GM18508 (cell line): ENCODE results near the gene BBLN.
"Not testable (repeated sequence)": the region's sequence is repeated elsewhere in the genome, so short reads cannot be mapped to it uniquely, and the experiment has no call there.

Source experiments
- ATAC-seq: cut with Tn5 transposase; IDR thresholded peaks from one replicate; pipeline ENCODE4 v1.9.1; 2021; ENCODE audit warnings: moderate number of reproducible peaks; ENCODE audit not compliant: insufficient read depth, unreplicated experiment

The BBLN gene

DNA sequence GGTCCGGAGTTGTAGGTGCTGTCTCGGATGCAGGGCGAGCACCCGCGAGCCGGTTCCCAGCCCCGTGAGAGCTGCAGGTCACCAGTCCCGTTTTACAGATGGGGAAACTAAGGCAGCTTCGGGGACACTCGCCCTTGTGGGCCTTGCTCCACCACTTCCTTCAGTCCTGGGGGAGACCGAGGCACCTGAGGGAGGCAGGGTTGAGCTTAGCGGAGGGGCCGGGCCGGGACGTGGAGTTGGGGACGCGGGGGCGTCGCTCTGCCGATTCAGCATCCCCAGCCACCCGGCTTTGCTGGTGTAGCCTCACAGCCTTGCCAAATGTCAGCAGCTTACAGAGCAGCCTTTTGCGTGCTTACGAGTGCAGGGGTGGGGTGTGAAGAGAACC lies 530 bp downstream of the BBLN start:
- no peak for ATAC-seq

DNA sequence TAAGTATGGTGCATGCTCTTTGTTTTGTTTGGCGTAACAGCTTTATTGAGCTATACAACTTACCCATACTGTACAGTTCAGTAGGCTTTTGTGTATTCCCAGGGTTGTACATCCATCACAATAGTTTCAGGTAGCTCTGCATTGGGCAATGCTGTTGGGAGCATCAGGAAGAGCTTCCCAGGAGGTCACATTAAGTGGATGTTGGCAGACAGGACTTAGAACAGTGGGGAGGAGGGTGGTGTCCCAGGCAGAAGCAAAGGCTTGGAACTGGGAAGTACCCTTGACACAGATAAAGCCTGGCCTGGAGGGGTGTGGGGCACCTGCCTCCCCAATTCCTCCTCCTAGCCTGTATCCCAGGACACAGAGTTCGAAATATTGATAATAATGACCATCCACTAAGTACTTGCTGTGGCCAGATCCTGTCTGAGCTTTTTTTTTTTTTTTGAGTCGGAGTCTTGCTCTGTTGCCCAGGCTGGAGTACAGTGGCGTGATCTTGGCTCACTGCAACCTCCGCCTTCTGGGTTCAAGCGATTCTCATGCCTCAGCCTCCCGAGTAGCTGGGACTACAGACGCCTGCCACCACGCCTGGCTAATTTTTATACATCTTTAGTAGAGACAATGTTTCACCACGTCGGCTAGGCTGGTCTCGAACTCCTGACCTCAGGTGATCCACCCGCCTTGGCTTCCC lies 1.3 kb downstream of the BBLN start:
- no peak for ATAC-seq

DNA sequence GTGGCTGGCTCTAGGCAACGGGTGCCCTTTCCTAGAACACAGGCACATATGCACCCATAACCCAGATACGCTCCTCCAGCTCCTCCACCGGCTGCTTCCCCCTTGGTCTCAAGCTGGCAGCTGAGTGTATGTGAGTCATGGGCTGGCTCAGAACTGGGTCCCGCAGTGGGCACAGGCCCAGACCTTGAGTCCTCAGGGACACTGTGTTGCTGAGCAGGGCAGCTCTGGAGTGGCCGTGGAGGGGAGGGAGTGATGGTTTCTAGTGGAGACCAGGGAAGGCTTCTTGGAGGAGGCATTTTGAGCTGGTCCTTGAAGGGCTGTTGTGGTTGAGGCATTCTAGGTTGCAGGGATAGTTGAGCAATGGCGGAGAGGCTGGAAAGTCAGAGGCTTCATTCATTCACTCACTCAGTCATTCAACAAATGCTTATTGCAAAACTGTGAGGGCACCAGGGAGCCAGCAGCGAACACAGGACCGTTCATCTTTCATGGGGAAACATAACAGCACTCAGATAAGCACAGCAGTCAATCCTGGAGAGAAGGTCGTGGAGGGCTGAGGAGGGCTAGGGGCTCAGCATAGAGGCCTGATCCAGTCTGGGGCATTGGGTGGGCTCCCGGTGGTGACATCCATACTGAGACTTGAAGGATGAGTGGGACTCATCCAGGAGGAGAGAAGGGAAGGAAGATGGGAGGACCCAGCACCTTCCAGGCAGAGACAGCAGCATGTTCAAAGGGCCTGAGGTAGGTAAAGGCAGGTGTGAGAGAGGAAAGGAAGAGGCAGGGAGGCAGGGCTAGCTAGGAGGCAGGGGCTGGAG lies 2.4 kb downstream of the BBLN start:
- no peak for ATAC-seq

DNA sequence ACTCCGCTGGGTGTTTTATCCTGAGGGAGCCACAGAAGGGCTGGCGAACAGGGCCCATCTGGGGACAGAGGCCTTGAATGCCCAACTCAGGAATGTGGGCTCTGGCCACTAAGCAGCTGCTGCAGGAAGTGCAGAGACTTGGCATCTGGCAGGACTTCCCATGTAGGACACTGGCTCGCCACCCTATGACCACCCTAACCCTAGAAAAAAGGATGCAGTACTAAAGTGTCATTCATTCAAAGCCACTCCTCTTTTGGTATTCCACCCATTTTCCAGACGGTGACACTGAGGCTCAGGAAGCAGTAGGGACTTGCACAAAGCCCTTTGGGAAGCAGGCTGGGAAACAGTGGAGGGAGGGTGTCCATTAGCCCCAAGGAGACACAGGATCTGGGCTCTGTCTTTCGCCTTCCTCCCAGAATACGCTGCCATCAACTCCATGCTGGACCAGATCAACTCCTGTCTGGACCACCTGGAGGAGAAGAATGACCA lies 3.0 kb downstream of the BBLN start:
- ATAC-seq, result no peak

DNA sequence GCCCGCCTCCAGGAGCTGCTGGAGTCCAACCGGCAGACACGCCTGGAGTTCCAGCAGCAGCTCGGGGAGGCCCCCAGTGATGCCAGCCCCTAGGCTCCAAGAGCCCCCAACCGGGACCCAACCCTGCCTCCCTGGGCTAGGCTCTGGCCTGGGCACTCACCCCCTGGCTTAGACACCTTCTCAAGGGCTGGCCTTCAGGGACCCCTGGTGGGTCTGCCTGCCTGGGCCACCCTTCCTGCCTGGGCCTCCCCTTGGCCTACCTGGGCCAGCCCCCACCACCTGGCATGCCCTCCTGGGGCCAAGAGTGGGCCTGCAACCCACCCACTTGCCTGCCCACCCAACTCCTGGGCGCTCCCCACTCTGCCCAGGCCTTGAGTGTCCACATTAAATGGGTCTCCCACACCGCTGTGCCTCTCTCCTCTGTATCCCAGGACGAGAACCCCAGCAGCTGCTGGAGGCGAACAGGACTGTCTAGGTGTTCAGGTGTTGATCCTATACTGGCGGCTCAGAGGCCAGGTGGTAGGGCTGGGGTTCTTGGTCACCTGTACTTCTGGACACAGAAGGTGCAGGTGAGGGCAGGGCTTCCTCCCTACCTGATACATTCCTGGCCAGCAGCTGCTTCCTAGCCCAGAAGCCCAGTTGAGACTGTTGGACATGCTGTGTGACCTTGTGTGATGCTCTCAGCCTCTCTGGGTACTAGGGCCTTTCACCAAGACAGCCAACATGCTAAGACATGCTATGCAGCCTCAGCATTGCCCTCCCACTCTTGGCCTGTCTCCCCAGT lies 3.6 kb downstream of the BBLN start:
- no peak for ATAC-seq

DNA sequence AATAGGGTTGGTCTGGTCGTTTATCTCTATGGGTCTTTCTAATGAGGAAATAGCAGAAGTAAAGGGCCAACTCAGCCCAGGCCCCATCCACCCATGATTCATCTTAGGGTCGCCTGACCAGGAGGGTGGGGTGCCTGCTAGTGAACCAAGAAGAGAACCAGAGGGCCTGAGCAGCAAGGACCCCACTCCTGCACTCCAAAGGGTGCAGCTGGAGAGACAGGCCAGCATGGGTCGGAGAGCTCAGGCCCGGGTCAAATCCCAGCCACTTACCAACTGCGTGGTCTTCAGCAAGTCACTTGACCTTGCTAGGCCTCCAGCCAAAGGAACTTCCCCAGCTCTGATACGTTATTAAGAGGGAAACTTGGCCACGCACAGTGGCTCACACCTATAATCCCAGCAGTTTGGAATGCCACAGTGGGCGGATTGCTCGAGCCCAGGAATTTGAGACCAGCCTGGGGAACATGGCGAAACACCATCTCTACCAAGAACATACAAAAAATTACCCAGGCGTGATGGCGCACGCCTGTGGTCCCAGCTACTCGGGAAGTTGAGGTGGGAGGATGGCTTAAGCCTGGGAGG lies 4.3 kb downstream of the BBLN start:
- ATAC-seq, result no peak

DNA sequence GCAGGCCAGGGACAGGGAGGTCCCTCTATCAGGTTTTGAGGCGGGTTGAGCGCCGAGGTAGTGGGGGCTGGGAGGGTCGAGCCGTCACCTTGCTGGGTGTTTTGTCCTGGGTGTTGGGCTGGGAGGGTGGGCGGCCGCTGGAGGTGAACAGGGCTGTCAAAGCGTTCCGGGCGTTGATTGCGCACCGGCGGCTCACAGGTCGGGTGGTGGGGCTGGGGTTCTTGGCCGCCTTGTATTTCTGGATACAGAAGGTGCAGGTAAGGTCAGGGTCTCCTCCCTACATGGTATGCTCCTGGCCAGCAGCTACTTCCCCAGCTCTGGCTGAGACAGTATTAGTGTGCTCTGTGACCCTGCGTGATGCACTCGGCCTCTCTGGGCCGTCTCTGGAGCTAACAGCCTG lies 6.1 kb downstream of the BBLN start:
- ATAC-seq, result no peak

DNA sequence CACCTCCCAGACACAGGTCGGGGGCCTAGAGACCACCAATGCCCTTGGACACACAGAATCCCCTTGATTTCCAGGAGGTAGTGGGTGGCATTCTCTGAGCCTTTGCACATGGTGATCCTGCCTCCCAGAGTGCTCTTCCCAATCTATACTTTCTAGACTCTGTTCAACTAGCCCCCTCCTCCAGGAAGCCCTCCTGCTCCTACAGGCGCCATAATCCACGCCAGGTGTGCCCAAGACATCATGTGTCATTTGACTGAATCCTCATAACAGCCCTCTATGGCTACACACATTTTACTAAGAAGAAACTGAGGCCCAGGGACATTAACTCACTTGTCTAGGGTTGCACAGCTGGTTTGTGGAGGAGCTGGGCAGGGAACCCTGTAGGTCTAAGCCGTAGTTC lies 7.1 kb downstream of the BBLN start:
- no peak for ATAC-seq

DNA sequence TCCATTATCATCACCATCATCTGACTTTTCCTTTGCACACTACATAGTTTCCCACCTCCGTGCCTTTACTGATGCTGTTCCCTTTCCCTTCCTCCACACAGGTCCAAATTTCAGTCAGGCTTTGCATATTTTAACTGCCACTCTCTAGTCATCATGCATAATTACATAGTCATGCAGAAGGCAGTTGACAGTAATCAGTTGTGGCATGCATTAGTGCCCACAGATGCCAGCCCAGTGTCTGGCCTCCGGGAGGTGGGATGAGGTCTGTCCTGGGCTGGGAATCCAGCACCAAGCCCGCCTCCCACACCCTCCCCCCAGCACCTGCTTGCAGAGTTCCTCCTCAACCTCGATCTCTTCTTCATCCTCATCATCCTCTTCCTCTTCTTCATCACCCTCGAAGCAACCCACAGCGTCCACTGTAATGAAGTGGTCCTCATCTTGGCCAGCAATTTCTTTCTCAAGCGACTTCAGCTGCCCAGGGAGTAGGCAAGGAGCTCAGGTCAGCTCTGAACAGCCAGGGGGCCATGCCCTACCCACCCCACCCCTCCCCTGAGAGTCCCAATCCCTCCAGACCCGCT lies 8.8 kb downstream of the BBLN start:
- ATAC-seq, result no peak

DNA sequence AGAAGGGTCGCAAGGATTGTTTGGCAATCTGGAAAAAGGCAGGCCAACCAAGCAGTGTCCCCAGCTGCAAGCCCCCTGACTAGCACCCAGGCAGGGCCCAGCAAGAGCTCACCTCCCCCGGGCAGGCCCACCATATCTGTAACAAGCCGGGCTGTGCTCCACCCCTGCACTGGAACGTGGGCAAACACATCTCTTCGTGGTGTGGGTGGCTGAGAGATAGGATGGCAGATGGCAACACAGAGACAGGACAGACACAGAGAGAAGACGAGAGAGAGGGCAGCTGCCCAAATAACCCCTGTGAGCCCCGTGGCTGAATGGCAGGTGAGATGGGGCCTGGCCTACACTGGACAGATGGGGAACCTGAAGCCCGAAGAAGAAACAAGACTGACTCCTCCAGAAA lies 9.4 kb downstream of the BBLN start:
- ATAC-seq, result no peak

DNA sequence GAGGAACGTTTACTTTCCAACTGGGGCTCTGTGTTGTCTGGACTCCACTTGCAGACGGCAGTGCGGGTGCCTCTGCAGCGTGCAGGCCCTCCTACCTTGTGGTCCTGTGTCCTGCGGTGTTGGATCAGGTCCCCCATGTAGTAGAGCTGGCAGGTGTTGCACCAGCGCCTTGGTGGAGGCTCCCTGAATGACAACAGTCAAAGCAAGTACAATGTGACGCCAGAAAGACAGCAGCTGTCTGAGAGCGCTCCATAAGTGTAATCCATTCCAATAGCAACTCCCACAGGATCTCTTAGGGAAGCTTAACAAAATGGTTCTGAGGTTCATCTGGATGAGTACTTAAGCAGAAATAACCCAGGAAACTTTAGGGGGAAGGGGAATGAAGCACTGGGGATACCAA lies 9.9 kb downstream of the BBLN start:
- ATAC-seq, result no peak

DNA sequence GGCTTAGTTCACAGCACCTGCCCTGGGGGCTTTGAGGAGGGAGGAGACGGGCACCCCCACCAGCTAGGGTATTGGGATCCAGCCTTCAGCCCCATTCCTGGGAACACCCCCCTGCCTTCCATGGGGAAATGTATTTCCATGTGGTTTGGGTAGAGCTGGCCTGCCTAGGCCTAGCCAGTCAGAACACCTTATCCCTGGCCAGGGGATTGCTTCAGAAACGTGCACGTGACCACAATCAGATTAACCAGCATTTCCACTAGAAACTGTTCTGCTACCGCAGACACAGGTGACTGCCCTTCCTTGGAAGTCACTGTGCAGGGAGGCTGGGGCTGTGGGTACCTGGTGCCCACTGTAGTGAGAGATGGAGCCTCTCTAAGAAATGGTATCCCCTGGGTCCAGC lies 14.0 kb downstream of the BBLN start:
- no peak for ATAC-seq

DNA sequence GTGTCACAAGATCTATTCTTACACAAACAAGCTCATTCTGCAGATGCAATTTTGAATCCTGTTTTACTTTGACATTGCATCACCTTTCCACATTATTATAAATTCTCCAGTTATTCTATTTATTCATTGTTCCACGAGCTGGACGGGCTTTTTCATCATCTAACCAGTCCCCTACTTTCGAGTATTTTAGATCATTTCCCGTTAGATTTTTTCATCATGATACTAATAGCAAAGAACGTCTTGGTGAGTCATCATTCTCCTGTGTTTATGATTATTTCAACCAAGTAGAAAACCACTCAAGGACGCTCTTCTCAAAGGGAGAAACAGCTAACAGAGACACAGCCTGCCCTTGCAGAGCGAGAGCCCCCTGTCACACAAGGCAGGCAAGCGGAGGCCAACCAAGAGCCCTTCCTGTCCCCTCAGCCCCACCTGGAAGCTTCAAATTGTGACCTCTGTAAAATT lies 15.1 kb downstream of the BBLN start:
- no peak for ATAC-seq

DNA sequence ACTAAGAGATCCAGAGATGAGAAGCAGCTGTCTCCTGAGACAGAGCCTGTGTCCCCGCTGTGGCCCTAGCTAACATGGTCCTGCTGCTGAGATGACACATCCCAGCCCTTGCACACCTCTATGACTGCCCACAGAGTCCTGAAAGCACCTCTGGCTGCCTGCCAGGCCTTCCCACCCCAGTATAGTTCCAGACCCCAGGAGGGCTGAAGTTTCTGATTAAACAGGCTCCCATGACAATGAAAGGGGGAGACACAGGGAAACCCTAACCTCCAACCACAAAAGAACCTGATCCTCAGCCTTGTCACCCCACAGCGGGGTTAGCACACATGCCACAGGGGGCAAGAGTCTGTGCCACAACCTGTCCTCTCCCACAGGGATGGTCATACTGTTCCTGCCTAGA lies 15.7 kb downstream of the BBLN start:
- no peak for ATAC-seq

DNA sequence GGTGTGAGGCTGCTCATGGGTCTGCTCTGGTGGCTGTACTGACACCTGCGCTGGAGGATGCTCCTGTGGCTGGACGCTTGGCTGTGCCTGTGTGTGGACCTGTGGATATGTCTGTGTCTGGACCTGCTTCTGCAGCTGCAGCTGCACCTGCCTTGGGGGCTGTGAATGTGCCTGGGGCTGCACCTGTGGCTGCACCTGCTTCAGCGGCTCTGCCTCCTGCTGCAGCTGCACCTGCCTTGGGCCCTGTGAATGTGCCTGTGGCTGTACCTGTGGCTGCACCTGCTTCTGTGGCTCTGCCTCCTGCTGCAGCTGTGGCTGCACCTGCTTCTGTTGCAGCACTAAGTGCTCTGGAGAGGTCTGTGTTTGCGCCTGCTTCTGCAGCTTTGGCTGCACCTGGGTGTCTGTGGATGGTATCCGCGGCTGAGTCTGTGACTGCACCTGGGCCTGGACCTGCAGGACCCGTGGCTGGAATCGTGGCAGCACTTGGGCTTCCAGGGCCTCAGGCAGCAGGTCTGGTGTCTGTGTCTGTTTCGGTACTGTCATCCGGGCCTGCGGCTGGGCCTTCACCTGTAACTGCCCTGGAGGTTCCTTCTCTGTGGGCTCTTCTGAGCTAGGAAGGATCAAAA lies 18.9 kb downstream of the BBLN start:
- no peak for ATAC-seq

DNA sequence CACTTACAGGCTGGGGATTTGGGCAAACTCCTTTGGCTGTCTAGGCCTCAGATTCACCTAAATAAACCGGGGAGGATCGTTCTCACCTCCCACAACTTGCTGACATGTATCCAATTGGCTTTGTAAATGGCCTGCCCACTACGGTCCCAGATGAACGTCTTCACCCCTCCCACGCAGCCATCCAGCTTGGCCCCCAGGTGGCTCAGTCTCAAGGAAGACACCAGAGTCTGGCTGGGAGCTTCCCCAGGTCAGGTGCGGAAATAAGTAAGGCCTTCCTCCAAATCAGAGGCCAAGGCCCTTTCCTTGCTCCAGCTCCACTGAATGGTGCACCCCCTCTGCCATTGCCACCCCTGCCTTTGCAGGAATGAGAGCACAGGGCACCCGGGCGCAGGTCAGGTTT lies 19.9 kb downstream of the BBLN start:
- ATAC-seq, result no peak

DNA sequence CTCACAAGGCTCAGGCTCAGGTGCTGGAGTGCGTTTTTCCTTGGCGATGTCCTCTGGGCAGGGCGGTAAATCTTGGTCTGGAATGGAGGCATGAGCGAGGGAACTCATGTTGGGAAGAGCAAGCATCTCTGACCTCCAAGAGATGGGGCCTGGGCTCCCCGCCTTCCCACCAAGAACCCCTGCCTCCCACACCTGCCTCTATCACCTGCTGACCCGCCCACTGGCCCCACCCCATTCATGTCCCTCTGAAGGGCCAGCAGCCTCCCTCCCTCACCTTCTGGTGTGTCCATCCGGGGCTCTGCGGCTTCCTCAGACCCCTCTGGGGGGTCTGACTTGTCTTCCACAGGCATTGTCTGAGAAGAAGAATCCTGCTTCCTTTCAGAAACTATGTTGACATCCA lies 20.4 kb downstream of the BBLN start:
- ATAC-seq, result no peak

DNA sequence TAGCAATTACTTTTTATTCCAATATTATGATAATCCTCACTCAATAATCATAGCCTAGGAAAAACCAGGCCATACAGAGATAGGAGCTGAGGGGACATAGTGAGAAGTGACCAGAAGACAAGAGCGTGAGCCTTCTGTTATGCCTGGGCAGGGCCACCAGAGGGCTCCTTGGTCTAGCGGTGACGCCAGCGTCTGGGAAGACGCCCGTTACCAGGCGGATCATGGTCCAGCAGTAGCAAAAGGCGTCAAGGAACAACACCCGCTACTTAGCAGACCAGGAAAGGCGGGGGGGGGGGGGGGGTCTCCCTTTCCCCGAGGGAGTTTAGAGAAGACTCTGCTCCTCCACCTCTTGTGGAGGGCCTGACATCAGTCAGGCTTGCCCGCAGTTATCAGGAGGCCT lies 21.4 kb downstream of the BBLN start:
- not testable (repeated sequence) for ATAC-seq

DNA sequence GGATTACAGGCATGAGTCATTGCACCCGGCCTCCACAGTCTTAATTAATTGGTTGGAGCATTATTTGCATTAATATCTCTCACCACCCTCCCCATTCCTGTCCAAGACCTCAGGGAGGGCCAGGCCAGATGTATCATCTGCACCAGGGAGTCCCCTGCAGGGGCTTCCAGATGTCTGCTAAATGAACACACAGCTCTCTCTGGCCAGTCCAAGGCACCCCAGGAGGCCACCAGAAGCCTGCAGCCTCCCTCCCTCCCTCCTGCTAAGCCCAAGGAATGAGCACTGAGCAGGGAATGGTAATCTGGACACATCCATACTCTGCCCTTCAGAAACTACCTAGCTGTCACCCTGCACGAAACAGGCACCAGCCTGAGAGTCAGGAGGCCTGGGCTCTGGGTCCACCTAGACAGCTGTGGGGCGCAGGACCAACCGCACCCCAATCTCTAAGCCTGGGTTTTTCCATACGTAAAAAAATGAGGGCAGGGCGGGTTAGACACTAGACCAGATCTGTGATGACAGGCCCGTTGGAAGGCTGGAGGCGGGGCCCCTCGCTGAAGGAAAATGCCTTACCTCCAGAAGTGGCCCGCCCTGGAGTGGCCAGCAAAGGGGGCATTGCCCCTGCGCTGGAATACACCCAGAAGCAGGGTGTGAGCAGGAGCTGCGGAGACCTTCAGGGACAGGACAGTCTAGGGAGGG lies 23.0 kb downstream of the BBLN start:
- ATAC-seq, result no peak
